Measurements from ENCODE around the gene CTBP1. TPM values are rescaled to one million over a fixed set of nuclear protein-coding genes. Genes with fewer than 3 reads are reported as not detected.

CTBP1 gene
- total RNA-seq, 4 donors from 2014 or later: 145 to 255 (median 181) TPM

GRCh38 chr4:1220566-1220965 is 28.4 kb downstream of the CTBP1 start:
- Histone ChIP-seq H3K4me3 (no peak overlapping the region), H3K36me3 (peaks cover 59% of the 10 kb centered on the region), H3K4me1 (peaks cover 61% of the 10 kb centered on the region), H3K9me3 (no peaks in the 10 kb centered on the region), H3K27me3 (no peaks in the 10 kb centered on the region), H3K27ac (no peak overlapping the region)
- WGBS: 86% methylated on average over 16 of the region's 16 CpGs
- DNase-seq (ENCODE audit: low spot score in 2 of 2): no peak
- TF ChIP-seq EP300 (IDR thresholded peaks at IDR 0.05) (no peak), POLR2AphosphoS5 (IDR thresholded peaks at IDR 0.05) (no peak), CTCF (IDR thresholded peaks at IDR 0.05) (no peak), POLR2A (IDR thresholded peaks at IDR 0.05) (no peak)

DNA sequence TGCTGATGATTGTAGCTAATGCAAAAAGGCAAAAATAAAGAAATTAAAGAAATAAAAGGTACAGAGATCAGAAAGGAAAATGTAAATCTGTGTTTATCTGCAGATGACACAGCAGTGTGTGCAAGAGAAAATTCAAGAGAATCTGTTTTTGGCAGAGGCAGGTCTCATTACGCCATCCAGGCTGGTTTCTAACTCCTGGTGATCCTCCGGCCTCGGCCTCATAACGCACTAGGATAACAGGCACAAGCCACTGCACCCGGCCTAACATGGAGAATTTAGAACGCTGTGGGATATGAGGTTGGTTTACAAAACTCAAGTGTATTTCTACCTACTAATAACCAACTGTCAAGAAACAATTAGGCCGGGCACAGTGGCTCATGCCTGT is 29.4 kb downstream of the CTBP1 start:
- Histone ChIP-seq H3K9me3 (no peaks in the 10 kb centered on the region), H3K4me3 (no peak overlapping the region), H3K4me1 (peaks cover 71% of the 10 kb centered on the region), H3K36me3 (peaks cover 59% of the 10 kb centered on the region), H3K27ac (no peak overlapping the region), H3K27me3 (no peaks in the 10 kb centered on the region)
- no peak for DNase-seq (ENCODE audit: low spot score in 2 of 2)
- WGBS: 78% methylated on average over 7 of the region's 7 CpGs
- no peak for TF ChIP-seq POLR2A (IDR thresholded peaks at IDR 0.05)
- TF ChIP-seq CTCF (IDR thresholded peaks at IDR 0.05): no peak
- no peak for TF ChIP-seq POLR2AphosphoS5 (IDR thresholded peaks at IDR 0.05)
- no peak for TF ChIP-seq EP300 (IDR thresholded peaks at IDR 0.05)

- peaks cover 77% of the 10 kb centered on the region for H3K4me1 ChIP-seq
- peak overlapping the region; percentile 10 for H3K27ac ChIP-seq
- H3K27me3 ChIP-seq: no peaks in the 10 kb centered on the region
- no peaks in the 10 kb centered on the region for H3K9me3 ChIP-seq
- no peak for DNase-seq (ENCODE audit: low spot score in 2 of 2)
- no peak for TF ChIP-seq POLR2A (IDR thresholded peaks at IDR 0.05)
- TF ChIP-seq EP300 (IDR thresholded peaks at IDR 0.05): no peak
- no peak for TF ChIP-seq POLR2AphosphoS5 (IDR thresholded peaks at IDR 0.05)
- no peak for TF ChIP-seq CTCF (IDR thresholded peaks at IDR 0.05)
- peaks cover 59% of the 10 kb centered on the region for H3K36me3 ChIP-seq
- WGBS: 57% methylated on average over 21 of the region's 21 CpGs
- no peak overlapping the region for H3K4me3 ChIP-seq
Measured at GRCh38 chr4:1218634-1219565, 30.0 kb downstream of the CTBP1 start.

- H3K9me3 ChIP-seq: no peaks in the 10 kb centered on the region
- no peaks in the 10 kb centered on the region for H3K27me3 ChIP-seq
- peaks cover 64% of the 10 kb centered on the region for H3K4me1 ChIP-seq
- WGBS: 96% methylated on average over 27 of the region's 27 CpGs
- H3K27ac ChIP-seq: no peak overlapping the region
- H3K36me3 ChIP-seq: peaks cover 59% of the 10 kb centered on the region
- TF ChIP-seq EP300 (IDR thresholded peaks at IDR 0.05) (no peak), POLR2A (IDR thresholded peaks at IDR 0.05) (no peak), POLR2AphosphoS5 (IDR thresholded peaks at IDR 0.05) (no peak), CTCF (IDR thresholded peaks at IDR 0.05) (no peak)
- no peak overlapping the region for H3K4me3 ChIP-seq
- DNase-seq (ENCODE audit: low spot score in 2 of 2): no peak
Measured at GRCh38 chr4:1217366-1217765, 31.6 kb downstream of the CTBP1 start.

DNA sequence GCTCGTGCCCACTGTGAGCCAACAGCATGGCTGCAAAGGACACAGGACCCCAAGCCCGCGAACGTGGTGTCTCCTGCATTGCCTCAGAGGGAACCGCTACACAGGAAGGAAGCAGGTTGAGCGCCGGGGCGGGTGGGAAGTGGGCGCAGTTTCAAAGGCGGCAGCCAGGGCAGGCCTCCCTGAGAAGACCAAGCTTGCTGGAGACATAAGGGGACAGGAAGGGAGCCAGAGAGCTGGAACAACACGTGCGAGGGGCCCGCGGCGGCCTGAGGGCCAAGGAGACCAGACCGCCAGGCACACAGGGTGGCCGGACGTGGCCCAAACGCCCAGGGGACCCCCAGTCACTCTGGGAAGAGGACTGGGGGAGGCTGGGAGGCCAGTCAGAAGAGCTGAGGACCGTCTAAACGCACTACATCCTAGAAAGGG is 32.0 kb downstream of the CTBP1 start:
- H3K4me3 ChIP-seq: no peak overlapping the region
- peaks cover 64% of the 10 kb centered on the region for H3K4me1 ChIP-seq
- TF ChIP-seq POLR2AphosphoS5 (IDR thresholded peaks at IDR 0.05): no peak
- no peak for TF ChIP-seq CTCF (IDR thresholded peaks at IDR 0.05)
- no peak for TF ChIP-seq POLR2A (IDR thresholded peaks at IDR 0.05)
- no peak for TF ChIP-seq EP300 (IDR thresholded peaks at IDR 0.05)
- WGBS: 78% methylated on average over 21 of the region's 21 CpGs
- no peaks in the 10 kb centered on the region for H3K9me3 ChIP-seq
- peak in 1 of 2 donors; percentile 71 for DNase-seq (ENCODE audit: low spot score in 2 of 2)
- no peak overlapping the region for H3K27ac ChIP-seq
- peaks cover 61% of the 10 kb centered on the region for H3K36me3 ChIP-seq
- no peaks in the 10 kb centered on the region for H3K27me3 ChIP-seq
